Measurements from ENCODE around the gene UQCR10. TPM values are rescaled to one million over a fixed set of nuclear protein-coding genes. Genes with fewer than 3 reads are reported as not detected.
A peak's percentile ranks its signal among the peaks of the same experiment; 100 is the strongest.

Gene UQCR10
- total RNA-seq, 1 donor from 2014 or later: 85.9 TPM

- DNase-seq (ENCODE audit: low read depth in 2 of 2): no peak
Measured at GRCh38 chr22:29762263-29762662, 4.9 kb upstream of the UQCR10 start.

- peak in 1 of 2 donors; percentile 23 for DNase-seq (ENCODE audit: low read depth in 2 of 2)
Measured at GRCh38 chr22:29765905-29766631, 1.1 kb upstream of the UQCR10 start.

GRCh38 chr22:29766632-29767170 is 468 bp upstream of the UQCR10 start, which contains the start of gene ZMAT5:
ZMAT5 (minus strand) TSS chr22:29767007; CDS start chr22:29748544, 18,463 bp downstream.
- DNase-seq (ENCODE audit: low read depth in 2 of 2): peak; percentile 96

GRCh38 chr22:29768052-29768693 is 1.0 kb downstream of the UQCR10 start:
- DNase-seq (ENCODE audit: low read depth in 2 of 2): peak in 1 of 2 donors; percentile 12

- DNase-seq (ENCODE audit: low read depth in 2 of 2): no peak
Measured at GRCh38 chr22:29769723-29770321, 2.7 kb downstream of the UQCR10 start.

GRCh38 chr22:29772170-29772641 is 5.0 kb downstream of the UQCR10 start:
- DNase-seq (ENCODE audit: low read depth in 2 of 2): peak; percentile 54 to 59

GRCh38 chr22:29773233-29773632 is 6.1 kb downstream of the UQCR10 start:
- DNase-seq (ENCODE audit: low read depth in 2 of 2): no peak

GRCh38 chr22:29780220-29780619 is 13.1 kb downstream of the UQCR10 start:
- DNase-seq (ENCODE audit: low read depth in 2 of 2): no peak

GRCh38 chr22:29780748-29781676 is 13.8 kb downstream of the UQCR10 start:
- peak in 1 of 2 donors; percentile 36 for DNase-seq (ENCODE audit: low read depth in 2 of 2)

GRCh38 chr22:29782061-29782845 is 15.1 kb downstream of the UQCR10 start:
- DNase-seq (ENCODE audit: low read depth in 2 of 2): no peak

- no peak for DNase-seq (ENCODE audit: low read depth in 2 of 2)
Measured at GRCh38 chr22:29784451-29785361, 17.5 kb downstream of the UQCR10 start.

GRCh38 chr22:29786031-29786430 is 18.9 kb downstream of the UQCR10 start:
- no peak for DNase-seq (ENCODE audit: low read depth in 2 of 2)

- peak in 1 of 2 donors; percentile 20 for DNase-seq (ENCODE audit: low read depth in 2 of 2)
Measured at GRCh38 chr22:29787371-29787980, 20.3 kb downstream of the UQCR10 start.

GRCh38 chr22:29788339-29789279 is 21.4 kb downstream of the UQCR10 start:
- no peak for DNase-seq (ENCODE audit: low read depth in 2 of 2)

GRCh38 chr22:29790061-29790460 is 22.9 kb downstream of the UQCR10 start:
- no peak for DNase-seq (ENCODE audit: low read depth in 2 of 2)

GRCh38 chr22:29793396-29793795 is 26.2 kb downstream of the UQCR10 start:
- DNase-seq (ENCODE audit: low read depth in 2 of 2): no peak

- DNase-seq (ENCODE audit: low read depth in 2 of 2): no peak
Measured at GRCh38 chr22:29795663-29796062, 28.5 kb downstream of the UQCR10 start.

GRCh38 chr22:29797351-29797750 is 30.2 kb downstream of the UQCR10 start:
- no peak for DNase-seq (ENCODE audit: low read depth in 2 of 2)

Measured in lung microvascular endothelial cell (primary cell).